Measurements from ENCODE around the gene TMEM59. TPM values are rescaled to one million over a fixed set of nuclear protein-coding genes. Genes with fewer than 3 reads are reported as not detected.

Gene TMEM59
- polyA plus RNA-seq, 3 donors = 169 to 925 (median 831) TPM

- Mint-ChIP-seq H3K9me3 (no peaks in the 10 kb centered on the region), H3K4me3 (no peak overlapping the region), H3K27me3 (ENCODE audit: low read depth in 3 of 3) (no peaks in the 10 kb centered on the region), H3K27ac (peak overlapping the region in 4 of 7 donors; percentile 0 to 77 (median 25)), H3K4me1 (peaks cover 13% of the 10 kb centered on the region), H3K36me3 (peaks cover 26 to 41% of the 10 kb centered on the region in 2 donors)
- TF ChIP-seq CTCF (IDR thresholded peaks at IDR 0.05) = no peak
- no peaks in the 10 kb centered on the region for H3K27me3 ChIP-seq (ENCODE audit: control insufficient read depth in 2 of 2, insufficient read depth in 2 of 2, low read length in 2 of 2)
- peak in 1 of 3 donors; percentile 4 for DNase-seq
- H3K79me2 ChIP-seq (ENCODE audit: insufficient read depth, low read length) = peaks cover 91% of the 10 kb centered on the region
- no peak overlapping the region for H3K4me3 ChIP-seq (replicated peaks in 1 of 3; ENCODE audit: low read depth in 2 of 3, low read length in 3 of 3)
- H2AFZ ChIP-seq (ENCODE audit: insufficient read depth, low read depth, low read length, poor library complexity, severe bottlenecking) = no peak overlapping the region
- H3K4me1 ChIP-seq (ENCODE audit: control insufficient read depth in 1 of 2, insufficient read depth in 2 of 2, low read length in 2 of 2) = peaks cover 16 to 30% of the 10 kb centered on the region in 2 donors
- no peaks in the 10 kb centered on the region for H3K9me3 ChIP-seq (replicated peaks in 1 of 2; ENCODE audit: control insufficient read depth in 1 of 2, insufficient read depth in 1 of 2, low read length in 2 of 2)
- H3K36me3 ChIP-seq (replicated peaks in 1 of 2; ENCODE audit: control insufficient read depth in 1 of 2, insufficient read depth in 2 of 2, low read length in 2 of 2) = peaks cover 35 to 46% of the 10 kb centered on the region in 2 donors
- no peak overlapping the region for H3K4me2 ChIP-seq (replicated peaks; ENCODE audit: extremely low read depth, low read length, poor library complexity, severe bottlenecking)
- 90% methylated on average over 2 of the region's 5 CpGs for WGBS (ENCODE audit: insufficient coverage)
- H3K9ac ChIP-seq (ENCODE audit: insufficient read depth, low read length, poor library complexity, severe bottlenecking) = no peak overlapping the region
- intact Hi-C loops (cut with micrococcal nuclease) = no loop called here
- peak overlapping the region in 1 of 2 donors; percentile 37 for H3K27ac ChIP-seq (ENCODE audit: low read depth in 1 of 2, low read length in 2 of 2)
- H4K20me1 ChIP-seq (ENCODE audit: insufficient read depth, low read length) = peaks cover 89% of the 10 kb centered on the region
Measured at GRCh38 chr1:54047384-54048305, 5.4 kb downstream of the TMEM59 start.

- WGBS (ENCODE audit: insufficient coverage) = 78% methylated on average over 1 of the region's 7 CpGs
- H3K9ac ChIP-seq (ENCODE audit: insufficient read depth, low read length, poor library complexity, severe bottlenecking) = no peak overlapping the region
- Mint-ChIP-seq H3K27me3 (ENCODE audit: low read depth in 3 of 3) (no peaks in the 10 kb centered on the region), H3K4me1 (peaks cover 13% of the 10 kb centered on the region), H3K9me3 (no peaks in the 10 kb centered on the region), H3K36me3 (peaks cover 35 to 49% of the 10 kb centered on the region in 2 donors), H3K4me3 (no peak overlapping the region), H3K27ac (peak overlapping the region in 3 of 7 donors; percentile 0 to 77 (median 28))
- H2AFZ ChIP-seq (ENCODE audit: insufficient read depth, low read depth, low read length, poor library complexity, severe bottlenecking) = no peak overlapping the region
- H4K20me1 ChIP-seq (ENCODE audit: insufficient read depth, low read length) = peaks cover 93% of the 10 kb centered on the region
- intact Hi-C loops (cut with micrococcal nuclease) = no loop called here
- H3K4me2 ChIP-seq (replicated peaks; ENCODE audit: extremely low read depth, low read length, poor library complexity, severe bottlenecking) = no peak overlapping the region
- no peaks in the 10 kb centered on the region for H3K9me3 ChIP-seq (replicated peaks in 1 of 2; ENCODE audit: control insufficient read depth in 1 of 2, insufficient read depth in 1 of 2, low read length in 2 of 2)
- peaks cover 11 to 21% of the 10 kb centered on the region in 2 donors for H3K4me1 ChIP-seq (ENCODE audit: control insufficient read depth in 1 of 2, insufficient read depth in 2 of 2, low read length in 2 of 2)
- H3K27me3 ChIP-seq (ENCODE audit: control insufficient read depth in 2 of 2, insufficient read depth in 2 of 2, low read length in 2 of 2) = no peaks in the 10 kb centered on the region
- H3K27ac ChIP-seq (ENCODE audit: low read depth in 1 of 2, low read length in 2 of 2) = peak overlapping the region in 1 of 2 donors; percentile 37
- no peak overlapping the region for H3K4me3 ChIP-seq (replicated peaks in 1 of 3; ENCODE audit: low read depth in 2 of 3, low read length in 3 of 3)
- peaks cover 83% of the 10 kb centered on the region for H3K79me2 ChIP-seq (ENCODE audit: insufficient read depth, low read length)
- peaks cover 44 to 54% of the 10 kb centered on the region in 2 donors for H3K36me3 ChIP-seq (replicated peaks in 1 of 2; ENCODE audit: control insufficient read depth in 1 of 2, insufficient read depth in 2 of 2, low read length in 2 of 2)
- TF ChIP-seq CTCF (IDR thresholded peaks at IDR 0.05) = no peak
- no peak for DNase-seq
Measured at GRCh38 chr1:54046671-54047383, 6.2 kb downstream of the TMEM59 start.

All from CD14-positive monocyte (primary cell).